K562 (cell line): Measurements from ENCODE around the gene MRPL37. TPM values are rescaled to one million over a fixed set of nuclear protein-coding genes. Genes with fewer than 3 reads are reported as not detected.

Experiments used
- ATAC-seq: fragments of 200-7000 bp; cut with Tn5 transposase; 3 replicates; pipeline ENCODE4 v1.9.1; 2020; ENCODE audit warnings: moderate library complexity
- BruUV-seq: library from RNA; stranded (reverse); fragments of 400-500 nt; replicated peaks from 2 replicates; lab custom pipeline; 2021; lab: Mats Ljungman, UMichigan
- CTCF ChIA-PET: fragments of 300-600 bp; formaldehyde crosslinking; extraction: SDS; loops from one replicate; lab custom pipeline; 2021; ENCODE audit warnings: low intra/inter-chr PET ratio; lab: Yijun Ruan, JAX
- POLR2A ChIA-PET: fragments of 300-600, 350-650 bp; sonication (Branson Sonifier 250); formaldehyde crosslinking; extraction: SDS; loops from one replicate; lab custom pipeline; 2021; ENCODE audit warnings: antibody characterized with exemption, inconsistent platforms; lab: Yijun Ruan, JAX
- DNase-seq, 4 experiments: peaks; one replicate each; pipeline versions ENCODE4 v3.0.0 to v3.0.0-alpha.2; 2011 to 2018; ENCODE audit warnings: low spot score in 3 of 4, mixed read lengths in 3 of 4; ENCODE audit errors: extremely low read depth in 1 of 4
- FAIRE-seq: peaks from 2 replicates; lab custom pipeline; 2011; peaks lifted over from hg19 to GRCh38; lab: Jason Lieb, UNC
- H2AFZ ChIP-seq: 2 replicates; pipeline ENCODE4 v1.6.0; 2011; ENCODE audit warnings: low read depth, low read length, control low read depth, inconsistent platforms
- H3K27ac ChIP-seq: fragments of 200-600 bp; 3 replicates; pipeline ENCODE4 v1.8.0; 2011; ENCODE audit warnings: low read depth, mild to moderate bottlenecking, control low read depth, inconsistent platforms, low read length, moderate library complexity, mixed read lengths; ENCODE audit errors: extremely low read depth
- H3K27me3 ChIP-seq, 2 experiments: fragments of 300-600 bp in 1 of 2; 2 replicates in 1 of 2; 3 replicates in 1 of 2; pipeline versions ENCODE4 v1.6.0 to v1.8.0; 2011; ENCODE audit warnings: inconsistent platforms in 2 of 2, low read length in 2 of 2, mild to moderate bottlenecking in 1 of 2, mixed read lengths in 1 of 2, moderate library complexity in 1 of 2; ENCODE audit not compliant: control insufficient read depth in 2 of 2, insufficient read depth in 2 of 2
- H3K36me3 ChIP-seq: fragments of 300-600 bp; 3 replicates; pipeline ENCODE4 v1.8.0; 2011; ENCODE audit warnings: mild to moderate bottlenecking, low read length, inconsistent platforms; ENCODE audit not compliant: control insufficient read depth, insufficient read depth
- H3K4me1 ChIP-seq, 2 experiments: fragments of 200-600 bp in 1 of 2; replicated peaks in 1 of 2; 2 replicates in 1 of 2; 3 replicates in 1 of 2; pipeline versions ENCODE4 v1.5.1 to v1.8.0; 2011; ENCODE audit warnings: inconsistent platforms in 2 of 2, low read length in 2 of 2, mild to moderate bottlenecking in 1 of 2, mixed read lengths in 1 of 2, moderate library complexity in 1 of 2; ENCODE audit not compliant: control insufficient read depth in 2 of 2, insufficient read depth in 2 of 2
- H3K4me2 ChIP-seq: 2 replicates; pipeline ENCODE4 v1.6.1; 2011; ENCODE audit warnings: low read length, control low read depth, inconsistent platforms, mixed read lengths; ENCODE audit not compliant: insufficient read depth
- H3K4me3 ChIP-seq: fragments of 200-600 bp; sonication (generic), shearing (Covaris generic); 2 replicates; pipeline ENCODE4 v1.5.1; 2016; ENCODE audit warnings: control low read depth, inconsistent platforms
- H3K79me2 ChIP-seq: fragments of 200-600 bp; 3 replicates; pipeline ENCODE4 v1.8.0; 2011; ENCODE audit warnings: low read length, inconsistent platforms; ENCODE audit not compliant: control insufficient read depth, insufficient read depth
- H3K9ac ChIP-seq, 2 experiments: 2 replicates each; pipeline versions ENCODE4 v1.6.0 to v1.6.1; 2011; ENCODE audit warnings: low read depth in 2 of 2, low read length in 2 of 2, control low read depth in 1 of 2, inconsistent platforms in 1 of 2, mild to moderate bottlenecking in 1 of 2, mixed read lengths in 1 of 2; ENCODE audit not compliant: insufficient read depth in 1 of 2
- H3K9me1 ChIP-seq: one replicate; pipeline ENCODE4 v1.6.0; 2011; ENCODE audit warnings: inconsistent platforms, mild to moderate bottlenecking, low read length, moderate library complexity; ENCODE audit not compliant: control insufficient read depth, insufficient read depth
- H3K9me3 ChIP-seq: replicated peaks from 2 replicates; pipeline ENCODE4 v1.5.1; 2011; ENCODE audit warnings: low read depth, low read length, inconsistent platforms; ENCODE audit not compliant: control insufficient read depth, insufficient read depth
- H4K20me1 ChIP-seq: replicated peaks from 2 replicates; pipeline ENCODE4 v1.6.1; 2011; ENCODE audit warnings: low read length, inconsistent platforms, mixed read lengths; ENCODE audit not compliant: control insufficient read depth, insufficient read depth
- ARNT ChIP-seq, 2 experiments: fragments of 450-650 bp; IDR thresholded peaks; 2 replicates each; pipeline ENCODE4 v1.6.1; 2016; ENCODE audit warnings: mild to moderate bottlenecking in 1 of 2
- BRF1 ChIP-seq: IDR thresholded peaks from 3 replicates; pipeline ENCODE4 v1.6.1; 2011; ENCODE audit warnings: borderline replicate concordance, mild to moderate bottlenecking; ENCODE audit not compliant: insufficient read length; ENCODE audit errors: extremely low read depth
- CTCFL ChIP-seq: IDR thresholded peaks from 2 replicates; pipeline ENCODE4 v1.6.1; 2011; ENCODE audit warnings: borderline replicate concordance, low read depth, mild to moderate bottlenecking, moderate library complexity, low read length; ENCODE audit not compliant: insufficient read depth, poor library complexity, severe bottlenecking
- E2F8 ChIP-seq: fragments of 450-650 bp; IDR thresholded peaks from 2 replicates; pipeline ENCODE4 v1.7.1; 2018; ENCODE audit warnings: mild to moderate bottlenecking, low read depth; ENCODE audit not compliant: partially characterized antibody
- MAFF ChIP-seq: IDR thresholded peaks from 2 replicates; pipeline ENCODE4 v1.6.1; 2012; ENCODE audit warnings: low read length, improper control_type of control experiment
- MEF2D ChIP-seq: conservative IDR thresholded peaks from 2 replicates; pipeline ENCODE4 v1.6.1; 2016; ENCODE audit warnings: low read depth, missing genetic modification characterization, missing compliant biosample characterization
- SIX5 ChIP-seq, 2 experiments: IDR thresholded peaks; 2 replicates each; pipeline ENCODE4 v1.6.1; 2011; ENCODE audit warnings: low read length in 2 of 2, borderline replicate concordance in 1 of 2, low read depth in 1 of 2, mild to moderate bottlenecking in 1 of 2, moderate library complexity in 1 of 2; ENCODE audit not compliant: insufficient read depth in 1 of 2
- ZNF133 ChIP-seq: fragments of 250-450 bp; sonication (Bioruptor Pico); IDR thresholded peaks from 2 replicates; pipeline ENCODE4 v1.4.0; 2020; ENCODE audit warnings: mild to moderate bottlenecking
- ZNF282 ChIP-seq: sonication (generic); formaldehyde crosslinking; IDR thresholded peaks from 2 replicates; pipeline ENCODE4 v1.8.1; 2023; ENCODE audit warnings: missing genetic modification reagents
- ZNF444 ChIP-seq: fragments of 250-450 bp; sonication (Bioruptor Pico); IDR thresholded peaks from 2 replicates; pipeline ENCODE4 v1.4.0; 2020; ENCODE audit warnings: mild to moderate bottlenecking, moderate library complexity
- WGBS: fragments of 100-300 bp; shearing (Covaris generic); methylation state at CpG from one replicate; pipeline ENCODE4 v1.1.6; 2016; ENCODE audit warnings: low coverage, mixed read lengths; ENCODE audit not compliant: insufficient coverage; ENCODE audit errors: missing lambda C conversion rate; 5-methylcytosine and 5-hydroxymethylcytosine counted together
- in situ Hi-C: fragments of 300-500 bp; cut with MboI; formaldehyde crosslinking; loops from 4 replicates; pipeline ENCODE4 v1.15.0; 2018; ENCODE audit warnings: inconsistent platforms, mixed read lengths
- intact Hi-C: fragments of 100-400 bp; cut with micrococcal nuclease; formaldehyde crosslinking; loops from 2 replicates; pipeline ENCODE4 v1.14.2; 2022
- polyA plus RNA-seq, 8 experiments: library from polyadenylated mRNA; depleted of rRNA in 4 of 8; stranded (reverse) in 5 of 8; unstranded in 3 of 8; fragments of >200 nt; fragmentation: Nextera tagmentation in 2 of 8; fragmentation: Illumina TruSeq in 1 of 8; extraction: Ambion mirVana in 2 of 8; extraction: Trizol in 1 of 8; gene quantifications; 2 replicates each; pipeline versions ENCODE4 v1.2.1 to v1.2.3, GENCODE V29; 2011 to 2014; ENCODE audit warnings: inconsistent platforms in 1 of 8, missing spikeins in 1 of 8
- total RNA-seq, 7 experiments: library from RNA; depleted of rRNA in 6 of 7; stranded (reverse); fragments of >200 nt in 6 of 7; fragmentation: Illumina TruSeq in 2 of 7; extraction: Trizol in 2 of 7; gene quantifications; 2 replicates each; pipeline versions ENCODE4 v1.2.1 to v1.2.3, GENCODE V29; 2011 to 2021; ENCODE audit warnings: low replicate concordance in 1 of 7
- TF ChIP-seq, protein P1 (sequence below): fragments of 250-450 bp; sonication (Bioruptor Pico); IDR thresholded peaks from 2 replicates; pipeline ENCODE4 v1.6.1; 2021; ENCODE audit warnings: mild to moderate bottlenecking

Gene MRPL37
- total and polyA plus RNA-seq, 9 of the 15 experiments (the other 6 are each of a cell fraction or from before 2014, with no cell fraction given), result 52.2 to 303 (median 180) TPM

GRCh38 chr1:54152696-54153095 lies 47.3 kb upstream of the MRPL37 start, which contains the start of gene CDCP2:
CDCP2 (minus strand) TSS chr1:54153000; CDS start chr1:54152922, 78 bp downstream.
- in situ Hi-C loops, result no loop called here
- FAIRE-seq (no peak), ATAC-seq (no peak), DNase-seq (no peak)
- CTCF ChIA-PET, result no interaction called here
- no TSS peak for BruUV-seq
- peaks cover 0 to 6% of the 10 kb centered on the region in 2 experiments; a peak in 1 of 5 replicates for H3K27me3 ChIP-seq
- no peaks in the 10 kb centered on the region for H4K20me1 ChIP-seq
- POLR2A ChIA-PET, result interaction anchor here (0.6 to 1.2 kb wide), 3 partner anchors 11 to 21 kb away, joined by 3 to 6 read pairs (median 3); no protein-coding TSS in a partner anchor
- peaks cover 0 to 3% of the 10 kb centered on the region in 2 experiments; a peak in 1 of 5 replicates for H3K4me1 ChIP-seq
- intact Hi-C loops, result no loop called here
- no peak within 1 kb of the TSS for H3K4me3 ChIP-seq
- no peaks in the 10 kb centered on the region for H3K79me2 ChIP-seq
- H3K4me2 ChIP-seq, result no peak within 1 kb of the TSS
- no peak within 1 kb of the TSS for H2AFZ ChIP-seq
- H3K9ac ChIP-seq, result peak within 1 kb of the TSS in 1 of 2 experiments; percentile 27; a peak in 1 of 4 replicates
- TF ChIP-seq MAFF (no peak), ZNF282 (no peak), BRF1 (no peak), ZNF444 (CRISPR knock-in tag) (no peak), ZNF133 (no peak), ARNT (IDR thresholded peaks at IDR 0.05) (no peak), MEF2D (tag) (no peak), CTCFL (no peak), E2F8 (no peak), SIX5 (IDR thresholded peaks at IDR 0.05; ENCODE audit: borderline replicate concordance in 1 of 2, insufficient read depth in 1 of 2, low read depth in 1 of 2, low read length in 2 of 2) (no peak)
- TF ChIP-seq, protein P1, sequence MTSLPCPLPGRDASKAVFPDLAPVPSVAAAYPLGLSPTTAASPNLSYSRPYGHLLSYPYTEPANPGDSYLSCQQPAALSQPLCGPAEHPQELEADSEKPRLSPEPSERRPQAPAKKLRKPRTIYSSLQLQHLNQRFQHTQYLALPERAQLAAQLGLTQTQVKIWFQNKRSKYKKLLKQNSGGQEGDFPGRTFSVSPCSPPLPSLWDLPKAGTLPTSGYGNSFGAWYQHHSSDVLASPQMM (CRISPR knock-in tag), result no peak
- 47% methylated on average over 5 of the region's 5 CpGs for WGBS
- H3K36me3 ChIP-seq, result no peaks in the 10 kb centered on the region
- no peaks in the 10 kb centered on the region for H3K9me1 ChIP-seq
- no peak within 1 kb of the TSS for H3K27ac ChIP-seq
- no peaks in the 10 kb centered on the region for H3K9me3 ChIP-seq
